ENCODE results near the gene BRINP2. TPM values are rescaled to one million over a fixed set of nuclear protein-coding genes. Genes with fewer than 3 reads are reported as not detected.

BRINP2 gene
- total RNA-seq, 1 donor = not detected

DNA sequence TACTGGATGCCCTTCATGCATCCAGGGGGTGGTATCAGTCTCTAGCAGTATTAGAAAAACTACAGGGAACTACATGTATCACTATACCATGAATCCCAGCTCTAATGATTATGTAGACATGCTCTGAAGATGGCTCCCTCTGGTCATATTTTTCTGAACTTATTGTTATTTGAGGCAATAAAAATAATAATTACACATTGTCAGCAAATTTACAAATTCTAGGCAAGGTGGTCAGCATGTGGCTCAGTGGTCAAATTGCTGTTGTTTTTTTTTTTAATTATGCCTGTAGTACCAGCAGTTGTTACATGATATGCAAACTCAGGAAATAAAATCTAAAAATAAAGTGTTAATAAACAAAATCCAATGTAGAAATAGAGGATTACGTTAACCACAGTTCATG is 28.7 kb upstream of the BRINP2 start:
- no peak for DNase-seq (ENCODE audit: low read depth)
- H3K4me3 ChIP-seq (ENCODE audit: low read depth, low read length) = no peak overlapping the region
- TF ChIP-seq, protein P1, sequence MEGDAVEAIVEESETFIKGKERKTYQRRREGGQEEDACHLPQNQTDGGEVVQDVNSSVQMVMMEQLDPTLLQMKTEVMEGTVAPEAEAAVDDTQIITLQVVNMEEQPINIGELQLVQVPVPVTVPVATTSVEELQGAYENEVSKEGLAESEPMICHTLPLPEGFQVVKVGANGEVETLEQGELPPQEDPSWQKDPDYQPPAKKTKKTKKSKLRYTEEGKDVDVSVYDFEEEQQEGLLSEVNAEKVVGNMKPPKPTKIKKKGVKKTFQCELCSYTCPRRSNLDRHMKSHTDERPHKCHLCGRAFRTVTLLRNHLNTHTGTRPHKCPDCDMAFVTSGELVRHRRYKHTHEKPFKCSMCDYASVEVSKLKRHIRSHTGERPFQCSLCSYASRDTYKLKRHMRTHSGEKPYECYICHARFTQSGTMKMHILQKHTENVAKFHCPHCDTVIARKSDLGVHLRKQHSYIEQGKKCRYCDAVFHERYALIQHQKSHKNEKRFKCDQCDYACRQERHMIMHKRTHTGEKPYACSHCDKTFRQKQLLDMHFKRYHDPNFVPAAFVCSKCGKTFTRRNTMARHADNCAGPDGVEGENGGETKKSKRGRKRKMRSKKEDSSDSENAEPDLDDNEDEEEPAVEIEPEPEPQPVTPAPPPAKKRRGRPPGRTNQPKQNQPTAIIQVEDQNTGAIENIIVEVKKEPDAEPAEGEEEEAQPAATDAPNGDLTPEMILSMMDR (IDR thresholded peaks at IDR 0.05; ENCODE audit: insufficient read depth, low read length) = no peak

DNA sequence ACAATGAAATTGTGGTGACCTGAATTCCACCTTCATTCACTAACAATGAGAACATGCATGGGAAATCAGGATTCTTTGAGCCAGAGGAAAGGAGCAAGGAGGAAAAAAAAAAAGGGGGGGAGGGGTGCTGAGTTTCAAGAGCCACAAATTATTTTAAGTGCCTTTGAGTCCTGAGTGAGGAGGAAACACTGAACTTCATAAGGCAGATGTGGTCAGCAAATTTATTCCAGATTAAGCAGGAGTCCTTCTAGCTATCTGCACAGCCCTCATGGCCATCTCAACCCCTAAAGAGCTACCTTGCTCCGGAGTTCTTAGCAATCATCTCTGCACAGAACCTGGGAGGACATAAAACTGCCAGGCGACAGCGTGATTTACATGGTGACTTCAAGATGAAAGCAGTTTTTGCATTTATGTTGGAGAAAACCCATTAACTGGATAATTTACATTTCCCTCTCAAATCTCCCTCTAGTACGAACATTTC is 27.9 kb upstream of the BRINP2 start:
- DNase-seq (ENCODE audit: low read depth) = no peak
- TF ChIP-seq, protein P1 (IDR thresholded peaks at IDR 0.05; ENCODE audit: insufficient read depth, low read length) = no peak
- H3K4me3 ChIP-seq (ENCODE audit: low read depth, low read length) = no peak overlapping the region

DNA sequence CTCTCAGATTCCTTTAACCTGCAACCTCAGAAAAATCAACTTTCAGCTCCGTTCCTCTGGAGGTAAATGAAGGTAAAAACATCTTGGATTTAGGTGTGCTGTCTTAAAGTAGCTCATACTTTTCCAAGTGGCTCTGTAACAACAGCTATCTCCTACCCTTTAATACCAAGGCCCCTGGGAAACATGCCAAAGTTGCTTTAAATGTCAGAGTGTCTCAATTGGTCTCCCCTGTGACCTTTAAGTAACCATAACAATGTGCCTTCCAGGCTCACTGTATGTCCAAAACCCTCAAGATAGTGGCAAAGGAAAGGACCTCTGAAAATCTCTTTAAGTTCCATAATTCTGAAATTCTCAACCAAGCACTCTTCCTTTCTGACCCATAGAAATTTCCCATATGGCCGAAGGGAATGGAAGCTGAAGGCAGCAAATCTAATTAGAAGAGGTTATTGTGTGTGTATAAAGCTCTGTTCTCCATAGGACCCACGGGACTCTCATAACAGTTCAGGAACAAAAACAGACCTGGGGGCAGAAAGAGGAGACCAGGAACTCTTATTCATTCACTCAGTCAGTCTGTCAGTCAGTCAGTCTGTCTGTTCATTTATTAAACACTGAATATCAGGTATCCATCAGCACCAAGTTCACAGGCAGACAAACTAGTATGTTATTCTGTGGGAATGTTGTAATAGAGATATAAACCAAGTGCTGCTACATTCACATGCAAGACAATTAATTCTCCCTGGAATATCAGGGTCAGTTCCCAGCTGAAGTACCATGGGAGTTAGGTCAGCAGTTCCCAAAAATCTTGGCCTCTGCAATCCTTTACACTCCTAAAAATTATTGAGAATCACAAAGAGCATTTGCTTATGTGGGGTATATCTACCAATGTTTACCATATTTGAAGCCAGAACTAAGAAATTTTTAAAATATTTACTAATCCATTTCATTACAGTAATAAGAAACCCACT is 25.4 kb upstream of the BRINP2 start:
- TF ChIP-seq, protein P1 (IDR thresholded peaks at IDR 0.05; ENCODE audit: insufficient read depth, low read length) = no peak
- DNase-seq (ENCODE audit: low read depth) = no peak
- H3K4me3 ChIP-seq (ENCODE audit: low read depth, low read length) = no peak overlapping the region

DNA sequence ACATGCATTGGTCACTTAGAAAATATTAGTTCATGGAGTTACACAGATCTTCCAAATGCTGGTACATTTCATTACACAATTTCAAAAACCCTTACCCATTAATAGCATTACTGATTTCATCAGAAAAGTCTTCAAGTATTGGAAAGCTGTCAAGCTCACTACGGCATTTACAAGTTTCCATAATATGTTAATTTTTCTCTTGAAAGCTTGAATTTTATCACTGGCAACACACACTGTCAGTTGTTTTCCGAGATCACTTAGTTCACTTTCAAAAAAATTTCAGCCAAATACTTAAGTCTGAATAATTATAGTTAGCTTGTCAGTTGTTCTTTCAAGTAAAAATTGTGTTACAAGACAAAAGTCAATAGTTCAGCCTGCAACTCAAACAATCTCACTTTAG is 24.3 kb upstream of the BRINP2 start:
- H3K4me3 ChIP-seq (ENCODE audit: low read depth, low read length) = no peak overlapping the region
- TF ChIP-seq, protein P1 (IDR thresholded peaks at IDR 0.05; ENCODE audit: insufficient read depth, low read length) = no peak
- DNase-seq (ENCODE audit: low read depth) = no peak

DNA sequence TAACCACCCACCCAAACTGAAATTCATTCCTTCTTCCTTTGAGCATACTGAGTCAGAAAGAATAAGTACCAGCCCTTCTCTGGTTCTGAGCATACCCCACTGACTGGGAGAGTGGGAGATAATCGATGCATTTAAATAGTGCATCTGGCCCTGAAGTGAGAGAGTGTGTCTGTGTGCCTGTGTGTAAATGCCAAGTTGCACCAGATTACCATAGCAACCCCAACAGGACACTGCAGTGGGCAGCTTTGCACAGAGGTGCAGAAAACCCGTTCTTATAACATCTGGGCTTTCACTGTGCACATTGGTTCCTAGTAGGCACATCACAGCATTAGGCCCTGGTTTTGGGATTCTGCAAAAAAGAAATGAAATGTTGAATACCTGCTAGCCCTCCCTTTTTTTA is 8.5 kb upstream of the BRINP2 start:
- no peak overlapping the region for H3K4me3 ChIP-seq (ENCODE audit: low read depth, low read length)
- TF ChIP-seq, protein P1 (IDR thresholded peaks at IDR 0.05; ENCODE audit: insufficient read depth, low read length) = no peak
- DNase-seq (ENCODE audit: low read depth) = no peak

DNA sequence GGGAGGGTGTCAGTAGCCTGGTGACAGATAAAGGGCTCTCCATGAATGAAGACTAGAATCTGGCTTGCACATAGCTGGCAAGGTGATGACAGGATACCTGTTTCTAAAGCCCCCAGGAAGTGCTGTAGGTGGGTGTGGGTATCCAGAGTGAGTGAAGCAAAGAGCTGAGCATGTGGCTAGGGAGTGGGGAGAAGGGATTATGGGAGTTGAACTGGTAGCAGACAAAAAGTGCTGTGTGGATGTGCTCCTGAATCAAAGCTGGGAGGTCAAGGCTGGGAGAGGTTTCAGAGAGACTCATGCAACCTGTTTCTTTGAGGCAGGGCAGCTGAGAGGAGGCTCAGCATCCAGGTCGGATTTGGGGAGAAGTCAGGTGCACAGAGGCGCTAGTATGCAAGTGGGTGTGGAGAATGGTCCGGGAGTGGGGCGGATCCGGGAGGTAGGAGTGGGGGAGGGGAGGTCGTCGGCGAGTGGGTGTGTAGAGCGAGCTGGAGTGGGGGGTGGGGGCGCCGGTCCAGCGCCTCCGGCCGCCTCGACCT is 6.8 kb upstream of the BRINP2 start:
- TF ChIP-seq, protein P1 (IDR thresholded peaks at IDR 0.05; ENCODE audit: insufficient read depth, low read length) = no peak
- no peak for DNase-seq (ENCODE audit: low read depth)
- no peak overlapping the region for H3K4me3 ChIP-seq (ENCODE audit: low read depth, low read length)
